Nephron progenitor cell (in vitro differentiated cells): ENCODE data around the gene ADCY7.

Source experiments
- DNase-seq: peaks from one replicate; pipeline ENCODE4 v3.0.0; 2021
- H3K27ac Mint-ChIP-seq: 2 replicates; pipeline ENCODE4 v1.8.0; 2021; ENCODE audit warnings: mild to moderate bottlenecking, moderate library complexity, mixed read lengths
- H3K27me3 Mint-ChIP-seq: 2 replicates; pipeline ENCODE4 v1.8.0; 2021; ENCODE audit warnings: mild to moderate bottlenecking, low read depth, mixed read lengths; ENCODE audit not compliant: poor library complexity
- H3K36me3 Mint-ChIP-seq: 2 replicates; pipeline ENCODE4 v1.8.0; 2021; ENCODE audit warnings: low read depth, mixed read lengths
- H3K4me1 Mint-ChIP-seq: 2 replicates; pipeline ENCODE4 v1.8.0; 2021; ENCODE audit warnings: mixed read lengths
- H3K4me3 Mint-ChIP-seq: 2 replicates; pipeline ENCODE4 v1.8.0; 2021; ENCODE audit warnings: mild to moderate bottlenecking, moderate library complexity, mixed read lengths
- H3K9me3 Mint-ChIP-seq: 2 replicates; pipeline ENCODE4 v1.8.0; 2021; ENCODE audit warnings: mild to moderate bottlenecking, moderate library complexity, mixed read lengths
- CTCF ChIP-seq: fragments of 200-600 bp; sonication (generic); IDR thresholded peaks from 2 replicates; pipeline ENCODE4 v1.5.0; 2021; ENCODE audit warnings: antibody characterized with exemption

ADCY7 gene

GRCh38 chr16:50278251-50278650 is 11.9 kb downstream of the ADCY7 start:
- Mint-ChIP-seq H3K27ac (no peak overlapping the region), H3K4me1 (peaks cover 19% of the 10 kb centered on the region), H3K27me3 (peaks cover 4% of the 10 kb centered on the region), H3K36me3 (peaks cover 5% of the 10 kb centered on the region), H3K9me3 (peaks cover 10% of the 10 kb centered on the region), H3K4me3 (no peak overlapping the region)
- no peak for DNase-seq
- TF ChIP-seq CTCF: no peak

- no peak overlapping the region for H3K4me3 Mint-ChIP-seq
- peaks cover 5% of the 10 kb centered on the region for H3K36me3 Mint-ChIP-seq
- H3K9me3 Mint-ChIP-seq: peaks cover 10% of the 10 kb centered on the region
- peaks cover 4% of the 10 kb centered on the region for H3K27me3 Mint-ChIP-seq
- TF ChIP-seq CTCF: no peak
- H3K4me1 Mint-ChIP-seq: peaks cover 18% of the 10 kb centered on the region
- no peak for DNase-seq
- H3K27ac Mint-ChIP-seq: no peak overlapping the region
These were observed 13.1 kb downstream of the ADCY7 start for GRCh38 chr16:50279504-50279865.

- H3K27ac Mint-ChIP-seq: no peak overlapping the region
- no peak for DNase-seq
- TF ChIP-seq CTCF: no peak
- H3K36me3 Mint-ChIP-seq: peaks cover 5% of the 10 kb centered on the region
- peaks cover 18% of the 10 kb centered on the region for H3K4me1 Mint-ChIP-seq
- H3K4me3 Mint-ChIP-seq: no peak overlapping the region
- H3K9me3 Mint-ChIP-seq: peaks cover 14% of the 10 kb centered on the region
- H3K27me3 Mint-ChIP-seq: peaks cover 6% of the 10 kb centered on the region
These were observed 14.6 kb downstream of the ADCY7 start for GRCh38 chr16:50280932-50281331.

GRCh38 chr16:50281391-50282009 is 15.1 kb downstream of the ADCY7 start:
- no peak for DNase-seq
- peaks cover 17% of the 10 kb centered on the region for H3K9me3 Mint-ChIP-seq
- no peak for TF ChIP-seq CTCF
- H3K36me3 Mint-ChIP-seq: peaks cover 8% of the 10 kb centered on the region
- H3K27me3 Mint-ChIP-seq: peaks cover 6% of the 10 kb centered on the region
- peaks cover 18% of the 10 kb centered on the region for H3K4me1 Mint-ChIP-seq
- H3K27ac Mint-ChIP-seq: no peak overlapping the region
- no peak overlapping the region for H3K4me3 Mint-ChIP-seq

- Mint-ChIP-seq H3K9me3 (peaks cover 20% of the 10 kb centered on the region), H3K27ac (no peak overlapping the region), H3K27me3 (peaks cover 6% of the 10 kb centered on the region), H3K4me1 (peaks cover 18% of the 10 kb centered on the region), H3K4me3 (no peak overlapping the region), H3K36me3 (peaks cover 11% of the 10 kb centered on the region)
- no peak for DNase-seq
- TF ChIP-seq CTCF: no peak
These were observed 15.7 kb downstream of the ADCY7 start for GRCh38 chr16:50282010-50282538.
